Measurements from ENCODE around the gene KNCN.

KNCN gene

GRCh38 chr1:46523496-46524353, 27.7 kb downstream of the KNCN start:
- no peak for DNase-seq (ENCODE audit: low read depth)

- no peak for DNase-seq (ENCODE audit: low read depth)
Measured at GRCh38 chr1:46522969-46523320, 28.5 kb downstream of the KNCN start.

DNA sequence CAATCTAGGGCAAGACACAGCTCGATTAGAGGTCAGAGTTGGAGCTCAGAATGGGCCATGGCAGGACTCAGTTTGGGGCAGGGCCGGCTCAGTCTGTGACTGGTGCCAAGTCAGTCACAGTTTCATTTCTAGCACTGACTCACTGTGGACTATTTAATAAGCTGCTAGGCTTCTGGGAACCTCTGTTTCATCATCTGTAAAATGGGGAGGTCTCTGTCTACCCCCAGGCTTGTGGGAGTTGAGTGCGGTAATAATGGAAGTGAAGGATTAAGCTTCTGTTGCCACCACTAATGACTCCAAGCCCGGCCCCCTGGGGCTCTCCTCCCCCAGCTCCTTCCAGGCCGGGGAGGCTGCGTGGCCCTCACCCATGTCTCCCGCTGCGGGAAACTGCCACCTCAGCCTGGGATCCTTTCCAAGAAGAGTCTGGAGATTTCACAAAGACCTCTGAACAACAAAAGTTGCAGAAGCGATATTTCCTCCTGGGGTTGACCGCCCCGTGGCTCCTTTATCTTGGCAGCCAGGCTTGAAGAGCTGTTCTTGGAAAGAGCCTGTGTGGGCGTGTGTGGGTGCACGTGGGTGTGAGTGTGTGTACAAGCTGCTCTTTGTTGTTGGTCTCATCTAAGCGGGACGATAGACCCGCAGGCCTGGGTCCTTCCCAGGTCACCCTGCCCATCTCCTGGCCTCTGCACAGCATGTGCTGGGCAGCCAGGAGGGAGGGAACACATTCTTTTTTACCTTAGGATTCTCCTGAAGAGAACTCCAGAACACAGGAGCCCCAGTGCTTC, 29.1 kb downstream of the KNCN start:
- DNase-seq (ENCODE audit: low read depth) = no peak

GRCh38 chr1:46521414-46521813, 30.0 kb downstream of the KNCN start:
- DNase-seq (ENCODE audit: low read depth) = no peak

DNA sequence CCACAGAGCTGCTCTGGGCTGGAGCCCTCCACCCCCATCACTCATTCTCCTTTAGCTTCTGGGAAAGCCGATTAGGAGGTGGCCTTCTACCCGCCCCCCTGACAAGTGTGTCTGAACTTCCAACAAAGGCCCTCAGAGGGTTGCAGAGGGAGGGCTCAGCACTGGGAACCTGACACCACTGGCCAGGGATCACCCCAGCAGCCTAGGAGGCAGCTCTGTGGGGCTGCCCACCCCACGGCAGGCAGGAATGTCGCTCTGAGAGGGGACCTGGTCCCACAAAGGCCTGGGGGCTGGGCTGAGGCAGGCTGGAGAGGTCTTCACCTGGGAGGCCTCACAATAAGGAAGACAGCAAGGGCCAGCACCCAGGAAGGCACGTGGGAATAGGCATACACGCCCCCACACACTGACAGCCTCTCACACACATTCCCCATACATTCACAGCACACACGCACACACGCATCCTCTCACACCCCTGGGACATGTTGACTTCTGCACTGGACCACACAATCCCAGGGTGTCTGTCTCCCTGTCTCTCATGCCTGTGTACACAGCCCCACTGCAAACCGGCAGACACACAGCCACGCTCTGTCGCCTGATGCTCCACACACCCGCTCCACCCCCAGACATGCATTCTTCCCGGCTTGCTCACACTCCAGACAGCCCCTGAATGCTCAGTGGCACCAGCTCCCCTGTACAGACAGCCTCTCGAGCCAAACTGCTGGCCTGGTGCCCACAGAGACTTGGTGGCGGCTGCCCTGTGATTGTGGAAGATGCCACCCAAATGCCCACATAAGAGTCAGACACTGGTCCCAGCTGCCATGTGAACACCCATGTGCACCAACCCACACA, 31.2 kb downstream of the KNCN start:
- DNase-seq (ENCODE audit: low read depth) = peak; percentile 72

GRCh38 chr1:46519209-46519608, 32.2 kb downstream of the KNCN start:
- no peak for DNase-seq (ENCODE audit: low read depth)

- DNase-seq (ENCODE audit: low read depth) = no peak
Measured at GRCh38 chr1:46517932-46518498, 33.4 kb downstream of the KNCN start.

DNA sequence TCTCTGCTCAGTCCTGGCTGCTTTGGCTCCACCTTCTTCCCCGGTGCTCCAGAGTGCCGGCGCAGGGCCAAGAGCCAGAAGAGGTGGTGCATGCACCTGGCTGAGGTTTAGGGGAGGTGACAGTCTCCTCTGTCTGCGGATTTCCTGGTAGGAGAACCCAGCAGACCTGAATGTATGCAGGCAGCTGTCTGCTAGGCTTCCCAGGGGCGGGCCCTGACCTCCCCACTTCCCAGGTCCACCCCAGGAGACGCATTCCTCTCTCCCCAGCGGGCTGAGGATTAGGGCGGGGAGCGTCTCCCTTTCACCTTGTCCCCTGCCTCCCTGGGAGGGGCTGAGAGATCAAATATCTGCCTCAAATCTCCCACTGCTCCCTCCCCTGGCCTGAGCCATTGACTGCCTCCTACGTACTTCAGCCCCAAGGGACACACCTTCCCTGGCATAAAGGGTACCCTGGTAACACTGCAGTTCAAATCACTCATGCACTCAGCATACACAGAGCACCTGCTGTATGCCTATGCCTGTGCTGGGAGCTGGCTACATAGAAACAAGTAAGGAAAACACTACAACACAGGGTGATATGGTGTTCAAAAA, 34.3 kb downstream of the KNCN start:
- no peak for DNase-seq (ENCODE audit: low read depth)

DNA sequence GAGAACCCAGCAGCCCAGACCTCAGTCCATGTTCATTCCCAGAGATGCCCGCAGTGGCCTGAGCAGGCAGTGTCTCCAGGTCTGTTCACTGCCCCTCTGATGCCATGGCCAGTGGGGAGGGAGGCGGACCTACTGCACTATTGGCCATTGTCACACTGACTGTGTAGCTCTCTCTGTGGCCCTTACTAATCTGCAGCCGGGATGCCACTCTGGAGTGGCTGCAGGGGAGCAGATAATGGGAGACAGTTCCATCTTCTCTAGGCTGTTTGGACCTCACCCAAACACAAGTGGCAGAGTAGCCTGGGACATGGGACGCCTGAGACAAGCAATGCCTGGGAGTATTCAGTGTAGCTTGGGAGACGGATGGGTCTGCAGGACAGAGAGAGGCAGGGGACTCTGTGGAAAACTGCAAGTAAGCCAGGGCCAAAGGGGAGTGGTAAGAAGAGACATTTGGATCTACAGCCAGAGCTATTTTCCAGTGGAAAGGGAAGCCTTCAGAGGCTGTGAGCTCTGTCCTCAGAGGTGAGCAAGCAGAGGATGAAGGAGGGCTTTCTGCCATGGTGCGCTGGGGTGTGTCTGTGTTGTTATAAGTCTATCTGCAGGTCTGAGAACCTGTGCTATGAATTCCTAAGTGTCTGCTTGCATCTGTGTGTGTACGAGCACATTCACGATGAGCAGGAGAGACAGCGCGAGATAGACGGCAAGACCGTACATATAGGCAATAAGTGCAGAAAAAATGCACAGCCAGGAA, 35.1 kb downstream of the KNCN start:
- DNase-seq (ENCODE audit: low read depth) = no peak

DNA sequence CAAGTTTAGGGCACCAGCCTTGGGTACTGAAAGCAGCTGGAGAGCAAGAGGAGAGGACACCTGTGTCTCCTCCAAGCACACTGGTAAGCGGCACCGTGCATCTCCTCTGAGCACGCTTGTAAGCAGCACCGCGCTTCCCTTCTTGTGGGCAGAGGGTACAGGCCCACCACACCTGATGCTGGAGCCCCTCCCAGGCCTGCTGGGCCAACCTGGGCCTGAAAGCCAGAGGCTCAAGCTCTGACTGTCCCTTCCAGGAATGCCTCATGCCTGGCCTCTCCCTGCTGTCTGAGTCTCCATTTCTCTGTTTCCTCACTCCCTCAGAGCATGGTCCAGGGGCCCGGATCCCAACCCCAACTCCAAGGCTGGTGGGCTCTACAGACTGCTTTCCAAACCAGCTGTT, 35.9 kb downstream of the KNCN start:
- DNase-seq (ENCODE audit: low read depth) = no peak

DNA sequence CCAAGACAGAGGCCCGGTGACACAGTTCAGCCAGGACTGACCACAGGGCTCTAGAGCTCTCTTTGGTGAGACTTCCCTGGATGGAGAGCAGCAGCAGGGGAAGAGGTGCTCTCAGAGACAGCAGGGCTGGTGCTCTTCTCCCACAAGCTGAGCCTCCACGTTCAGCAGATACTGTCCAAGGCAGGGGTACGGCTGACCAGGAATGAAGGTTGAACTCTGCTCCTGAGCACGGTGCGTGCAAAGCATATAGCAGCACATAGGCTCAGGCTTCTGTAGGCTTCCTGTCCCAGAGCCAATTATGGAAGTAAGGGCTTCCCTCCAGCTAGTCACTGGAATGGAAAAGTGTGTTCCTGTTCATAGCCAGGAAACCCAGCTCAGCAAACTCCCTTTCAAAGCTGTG, 37.9 kb downstream of the KNCN start:
- no peak for DNase-seq (ENCODE audit: low read depth)

GRCh38 chr1:46512792-46513190, 38.7 kb downstream of the KNCN start:
- no peak for DNase-seq (ENCODE audit: low read depth)

GRCh38 chr1:46512135-46512791, 39.2 kb downstream of the KNCN start:
- DNase-seq (ENCODE audit: low read depth) = no peak

- DNase-seq (ENCODE audit: low read depth) = no peak
Measured at GRCh38 chr1:46510998-46511365, 40.5 kb downstream of the KNCN start.

DNA sequence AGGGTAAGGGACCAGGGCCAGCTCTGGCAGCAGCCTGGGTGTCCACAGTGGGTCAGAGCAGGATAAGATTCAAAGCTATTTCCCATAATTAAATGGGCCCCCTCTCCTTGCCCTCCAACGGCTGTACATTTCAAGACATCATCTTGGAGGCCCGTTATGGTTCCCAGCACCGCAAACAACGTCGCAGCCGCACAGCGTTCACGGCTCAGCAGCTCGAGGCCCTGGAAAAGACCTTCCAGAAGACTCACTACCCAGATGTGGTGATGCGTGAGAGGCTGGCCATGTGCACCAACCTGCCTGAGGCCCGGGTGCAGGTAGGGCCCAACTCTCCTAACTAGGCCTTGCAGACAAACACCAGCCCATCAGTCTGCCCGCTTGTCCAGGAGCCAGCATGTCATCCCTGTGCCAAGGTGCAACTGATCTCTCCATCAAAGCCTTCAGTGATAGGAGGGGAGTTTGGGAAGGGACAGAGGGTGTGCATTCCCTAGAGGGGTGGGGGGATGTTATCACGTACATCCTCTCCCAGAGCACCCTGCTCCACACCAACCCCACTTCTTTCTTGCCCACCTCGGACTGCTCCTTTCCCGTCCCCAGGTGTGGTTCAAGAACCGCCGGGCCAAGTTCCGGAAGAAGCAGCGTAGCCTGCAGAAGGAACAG, 41.0 kb downstream of the KNCN start:
- no peak for DNase-seq (ENCODE audit: low read depth)

- no peak for DNase-seq (ENCODE audit: low read depth)
Measured at GRCh38 chr1:46508757-46509156, 42.7 kb downstream of the KNCN start.

DNA sequence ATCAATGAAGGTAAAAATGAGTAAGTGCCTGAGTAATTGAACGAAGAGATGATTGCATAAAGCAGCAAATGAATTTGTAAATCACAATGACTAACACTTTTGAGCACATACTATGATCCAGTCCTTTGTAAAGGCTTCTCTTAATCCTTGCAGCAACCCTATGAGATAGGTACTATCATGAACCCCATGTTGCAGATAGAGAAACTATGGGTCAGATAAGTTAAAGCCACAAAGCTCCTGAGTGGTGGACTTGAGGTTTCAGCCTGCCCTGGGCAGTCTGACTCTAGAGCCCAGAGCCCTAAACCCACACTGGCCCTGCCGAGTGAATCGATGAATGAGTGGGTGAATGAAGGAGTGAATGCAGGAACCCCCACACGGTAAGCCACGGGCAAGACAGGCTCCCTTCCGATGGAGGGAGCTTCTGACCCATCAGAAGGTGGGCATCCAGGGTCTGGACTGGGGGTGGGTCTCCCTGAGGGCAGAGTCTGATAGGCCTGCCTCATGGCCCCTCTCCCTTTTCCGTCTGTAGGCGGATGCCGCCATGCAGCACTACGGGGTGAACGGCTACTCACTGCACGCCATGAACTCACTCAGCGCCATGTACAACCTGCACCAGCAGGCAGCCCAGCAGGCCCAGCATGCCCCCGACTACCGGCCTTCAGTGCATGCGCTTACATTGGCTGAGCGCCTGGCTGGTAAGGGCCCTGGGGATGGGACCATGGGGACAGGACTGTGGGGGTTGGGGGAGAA, 44.8 kb downstream of the KNCN start:
- no peak for DNase-seq (ENCODE audit: low read depth)

- no peak for DNase-seq (ENCODE audit: low read depth)
Measured at GRCh38 chr1:46503421-46503820, 48.0 kb downstream of the KNCN start.

DNA sequence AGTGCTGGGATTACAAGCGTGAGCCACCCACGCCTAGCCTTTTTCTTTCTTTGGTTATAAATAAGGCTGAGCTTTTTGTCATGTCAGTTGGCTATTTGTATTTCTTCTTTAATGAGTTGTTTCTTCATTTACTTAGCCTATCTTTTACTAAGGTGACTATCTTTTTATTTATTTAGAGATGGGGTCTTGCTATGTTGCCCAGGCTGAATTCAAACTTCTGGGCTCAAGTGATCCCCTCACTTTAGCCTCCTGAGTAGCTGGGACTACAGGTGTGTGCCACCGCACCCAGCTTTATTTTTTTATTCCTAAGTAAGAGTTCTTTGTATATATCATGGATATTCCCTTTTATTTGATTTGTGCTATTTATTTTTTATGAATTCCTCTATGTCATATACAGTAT, 49.9 kb downstream of the KNCN start:
- DNase-seq (ENCODE audit: low read depth) = no peak

All from HS-27A (cell line).